Measurements from ENCODE around the gene UGT1A9. TPM values are rescaled to one million over a fixed set of nuclear protein-coding genes. Genes with fewer than 3 reads are reported as not detected.

Gene UGT1A9
- total RNA-seq, 1 experiment from 2014 or later, result not detected

- Mint-ChIP-seq H3K4me1 (peaks cover 5 to 8% of the 10 kb centered on the region in 2 experiments), H3K27me3 (ENCODE audit: low read depth) (peaks cover 13% of the 10 kb centered on the region), H3K4me3 (no peak overlapping the region), H3K9me3 (peaks cover 24% of the 10 kb centered on the region in 2 experiments), H3K36me3 (ENCODE audit: insufficient read depth in 1 of 3, low read depth in 3 of 3) (peaks cover 2 to 15% (median 5%) of the 10 kb centered on the region in 3 experiments; a peak in 6 of 7 replicates), H3K27ac (no peak overlapping the region)
- Histone ChIP-seq H4K8ac (replicated peaks; ENCODE audit: insufficient read length, low read depth, low read length) (no peak overlapping the region), H2BK120ac (ENCODE audit: low read depth, low read length, poor library complexity, severe bottlenecking) (no peak overlapping the region), H2BK12ac (ENCODE audit: insufficient read length, low read depth, low read length) (no peak overlapping the region), H3K18ac (ENCODE audit: insufficient read length, low read depth, low read length) (no peak overlapping the region), H4K5ac (ENCODE audit: insufficient read length, low read depth, low read length) (no peak overlapping the region), H2BK5ac (ENCODE audit: insufficient read length, low read length) (no peak overlapping the region), H3K4me2 (ENCODE audit: insufficient read depth, insufficient read length, low read length) (no peak overlapping the region), H4K91ac (ENCODE audit: insufficient read length, low read depth, low read length) (no peak overlapping the region), H3K27ac (ENCODE audit: insufficient read length, low read depth, low read length) (no peak overlapping the region), H3K9ac (ENCODE audit: extremely low read depth, insufficient read length, low read length) (no peak overlapping the region), H2AK5ac (ENCODE audit: insufficient read length, low read length) (no peak overlapping the region), H3K23me2 (ENCODE audit: insufficient read length, low read depth, low read length, poor library complexity, severe bottlenecking) (no peaks in the 10 kb centered on the region), H3K4me1 (ENCODE audit: insufficient read depth, low read length) (no peaks in the 10 kb centered on the region), H3K23ac (ENCODE audit: insufficient read length, low read depth, low read length) (no peak overlapping the region), H2BK20ac (ENCODE audit: low read depth, low read length, poor library complexity, severe bottlenecking) (no peak overlapping the region), H3K4ac (ENCODE audit: low read depth, low read length) (no peak overlapping the region), H3K79me2 (ENCODE audit: insufficient read depth, low read length) (no peaks in the 10 kb centered on the region), H3K9me3 (ENCODE audit: control insufficient read depth, low read depth, low read length) (no peaks in the 10 kb centered on the region), H2BK15ac (ENCODE audit: low read depth, low read length) (no peak overlapping the region), H3K14ac (ENCODE audit: insufficient read depth, low read length) (no peak overlapping the region), H2AFZ (ENCODE audit: low read length) (no peak overlapping the region), H3K79me1 (ENCODE audit: insufficient read depth, low read depth, low read length, poor library complexity, severe bottlenecking) (no peaks in the 10 kb centered on the region), H3T11ph (ENCODE audit: low read length) (no peak overlapping the region), H4K20me1 (ENCODE audit: control insufficient read depth, insufficient read depth, insufficient read length) (no peaks in the 10 kb centered on the region), H3K27me3 (ENCODE audit: insufficient read depth, low read length) (no peaks in the 10 kb centered on the region), H3K56ac (ENCODE audit: insufficient read length, low read depth, low read length) (no peak overlapping the region)
- no peak for DNase-seq
- no CpG with 5 or more reads among the region's 44 CpGs for WGBS (ENCODE audit: extremely low coverage, insufficient read length, low lambda C conversion rate)
- no peak for TF ChIP-seq CTCF (conservative IDR thresholded peaks at IDR 0.05)
These were observed 83.3 kb downstream of the UGT1A9 start for GRCh38 chr2:233754872-233755611.

Data from H9 (cell line).